CD4-positive, alpha-beta memory T cell (primary cell): Measurements from ENCODE around the gene PARM1. TPM values are rescaled to one million over a fixed set of nuclear protein-coding genes. Genes with fewer than 3 reads are reported as not detected.

Experiments used
- CTCF ChIA-PET: fragments of 350-600 bp; sonication (Branson Sonifier 250); formaldehyde crosslinking; loops from one replicate; lab custom pipeline; 2021; ENCODE audit warnings: inconsistent platforms; ENCODE audit not compliant: partially characterized antibody; lab: Charles Lee
- POLR2A ChIA-PET: fragments of 350-600 bp; sonication (Branson Sonifier 250); formaldehyde crosslinking; loops from one replicate; lab custom pipeline; 2021; ENCODE audit not compliant: partially characterized antibody; lab: Charles Lee
- DNase-seq, 5 donors: peaks; one replicate each; pipeline versions ENCODE4 v3.0.0 to v3.0.0-alpha.2; 2020 to 2022; ENCODE audit warnings: mixed read lengths in 1 of 5
- H3K27ac ChIP-seq: one replicate; pipeline ENCODE4 v1.7.0; 2013; ENCODE audit warnings: low read depth, low read length
- H3K27me3 ChIP-seq: 2 replicates; pipeline ENCODE4 v1.7.0; 2013; ENCODE audit warnings: mild to moderate bottlenecking, low read length, moderate library complexity; ENCODE audit not compliant: insufficient read depth
- H3K36me3 ChIP-seq: 2 replicates; pipeline ENCODE4 v1.7.0; 2013; ENCODE audit warnings: mild to moderate bottlenecking, low read length, moderate library complexity; ENCODE audit not compliant: insufficient read depth
- H3K4me1 ChIP-seq: 2 replicates; pipeline ENCODE4 v1.7.0; 2013; ENCODE audit warnings: mild to moderate bottlenecking, low read length, moderate library complexity; ENCODE audit not compliant: insufficient read depth
- H3K4me3 ChIP-seq, 2 donors: one replicate each; pipeline ENCODE4 v1.7.0; 2013; ENCODE audit warnings: low read length in 2 of 2, mild to moderate bottlenecking in 1 of 2
- H3K9me3 ChIP-seq, 2 donors: one replicate each; pipeline ENCODE4 v1.7.0; 2013; ENCODE audit warnings: low read length in 2 of 2, control low read depth in 1 of 2; ENCODE audit not compliant: control insufficient read depth in 1 of 2
- H3K27ac Mint-ChIP-seq, 7 donors: one replicate each; pipeline ENCODE4 v1.8.0; 2020 to 2021; ENCODE audit warnings: mixed read lengths in 7 of 7, mild to moderate bottlenecking in 6 of 7, inconsistent platforms in 3 of 7, moderate library complexity in 3 of 7
- H3K27me3 Mint-ChIP-seq, 2 donors: one replicate each; pipeline ENCODE4 v1.8.0; 2020 to 2021; ENCODE audit warnings: mixed read lengths in 2 of 2
- H3K36me3 Mint-ChIP-seq, 2 donors: one replicate each; pipeline ENCODE4 v1.8.0; 2020 to 2021; ENCODE audit warnings: mixed read lengths in 2 of 2, inconsistent platforms in 1 of 2, mild to moderate bottlenecking in 1 of 2
- H3K4me1 Mint-ChIP-seq, 4 donors: one replicate each; pipeline ENCODE4 v1.8.0; 2020 to 2021; ENCODE audit warnings: mixed read lengths in 4 of 4, mild to moderate bottlenecking in 1 of 4
- H3K4me3 Mint-ChIP-seq, 8 donors: one replicate each; pipeline ENCODE4 v1.8.0; 2020 to 2021; ENCODE audit warnings: mixed read lengths in 8 of 8, mild to moderate bottlenecking in 7 of 8, moderate library complexity in 6 of 8, inconsistent platforms in 3 of 8
- H3K9me3 Mint-ChIP-seq, 8 donors: one replicate each; pipeline ENCODE4 v1.8.0; 2020 to 2021; ENCODE audit warnings: mixed read lengths in 8 of 8, mild to moderate bottlenecking in 5 of 8, inconsistent platforms in 3 of 8, moderate library complexity in 1 of 8
- intact Hi-C: fragments of 100-400 bp; cut with micrococcal nuclease; formaldehyde crosslinking; loops from one replicate; pipeline ENCODE4 v1.15.1; 2023
- polyA plus RNA-seq, 2 donors: library from polyadenylated mRNA; unstranded; fragments of 300-500 nt; fragmentation: Illumina TruSeq; gene quantifications; one replicate each; pipeline ENCODE4 v1.2.3, GENCODE V29; 2021
- total RNA-seq, 2 experiments: library from RNA; stranded (reverse); gene quantifications; one replicate each; pipeline ENCODE4 v1.2.3, GENCODE V29; 2021

PARM1 gene
- total and polyA plus RNA-seq, 4 experiments from 2014 or later = 0.28 TPM; not detected in 3

DNA sequence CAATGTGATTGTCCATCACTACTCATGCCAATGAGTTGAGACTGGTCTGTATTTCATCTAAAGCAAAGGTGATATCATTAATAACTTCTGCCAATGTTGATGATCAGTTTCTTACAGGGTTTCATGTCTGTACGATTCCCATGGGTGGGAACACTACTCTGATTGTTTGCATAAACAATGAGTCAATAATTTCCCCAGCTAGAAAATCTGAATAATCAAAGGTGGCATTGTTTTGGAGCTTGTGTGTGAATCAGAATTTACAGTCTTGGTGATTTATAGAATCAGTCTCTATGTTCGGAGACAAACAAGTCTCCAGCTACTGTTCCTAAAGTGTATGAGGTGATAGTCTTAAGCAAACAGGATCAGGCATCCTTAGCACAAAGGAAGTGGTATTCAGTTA is 35.5 kb upstream of the PARM1 start:
- no peak overlapping the region for H3K4me3 Mint-ChIP-seq
- H3K4me1 Mint-ChIP-seq = no peaks in the 10 kb centered on the region

GRCh38 chr4:74900862-74901261 is 32.1 kb upstream of the PARM1 start:
- POLR2A ChIA-PET = no interaction called here
- H3K27me3 ChIP-seq = no peaks in the 10 kb centered on the region
- no peak overlapping the region for H3K4me3 Mint-ChIP-seq
- no peak for DNase-seq
- no peak overlapping the region for H3K27ac ChIP-seq
- H3K27ac Mint-ChIP-seq = no peak overlapping the region
- H3K9me3 ChIP-seq = no peaks in the 10 kb centered on the region
- no peak overlapping the region for H3K4me3 ChIP-seq
- H3K9me3 Mint-ChIP-seq = no peaks in the 10 kb centered on the region
- no peaks in the 10 kb centered on the region for H3K36me3 ChIP-seq
- no peaks in the 10 kb centered on the region for H3K4me1 Mint-ChIP-seq
- CTCF ChIA-PET = no interaction called here
- H3K4me1 ChIP-seq = no peaks in the 10 kb centered on the region
- intact Hi-C loops = no loop called here
- peaks cover 0 to 3% of the 10 kb centered on the region in 2 donors for H3K27me3 Mint-ChIP-seq
- H3K36me3 Mint-ChIP-seq = no peaks in the 10 kb centered on the region

More for the DNA sequence above, 35.5 kb upstream of the PARM1 start:
- H3K27me3 Mint-ChIP-seq = no peaks in the 10 kb centered on the region
- DNase-seq = no peak
- intact Hi-C loops = no loop called here
- no peaks in the 10 kb centered on the region for H3K36me3 ChIP-seq
- H3K27ac Mint-ChIP-seq = no peak overlapping the region
- ChIA-PET CTCF (no interaction called here), POLR2A (no interaction called here)
- H3K27ac ChIP-seq = no peak overlapping the region
- no peaks in the 10 kb centered on the region for H3K36me3 Mint-ChIP-seq
- no peaks in the 10 kb centered on the region for H3K4me1 ChIP-seq
- H3K27me3 ChIP-seq = no peaks in the 10 kb centered on the region
- H3K9me3 Mint-ChIP-seq = peaks cover 0 to 2% (median 0%) of the 10 kb centered on the region in 8 donors
- H3K9me3 ChIP-seq = no peaks in the 10 kb centered on the region
- H3K4me3 ChIP-seq = no peak overlapping the region

DNA sequence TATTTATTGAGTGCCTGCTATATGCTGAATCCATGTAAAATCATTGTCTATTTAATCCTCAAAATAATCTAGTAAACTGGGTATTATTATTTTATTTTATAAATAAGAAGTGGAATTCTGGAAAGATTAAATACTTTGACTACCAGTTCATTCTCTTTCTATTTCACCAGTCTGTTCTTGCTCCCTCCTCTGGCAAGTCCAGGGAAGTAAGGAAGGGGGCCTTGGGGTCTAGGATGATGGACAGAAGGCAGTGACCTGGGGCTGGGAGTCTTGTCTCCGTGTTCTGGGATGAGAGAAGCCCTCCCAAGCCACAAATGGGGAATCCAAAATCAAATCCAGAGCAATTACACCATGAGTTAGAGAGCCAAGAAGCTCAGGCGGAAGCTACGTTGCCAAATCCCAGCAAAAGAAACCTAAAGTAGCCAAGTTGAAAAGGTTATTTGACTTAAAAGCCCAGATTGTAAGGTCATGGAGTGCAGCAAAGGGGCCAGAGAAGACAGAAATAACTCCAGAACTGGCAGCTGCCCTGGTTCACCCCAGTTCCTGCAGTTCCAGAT is 28.3 kb upstream of the PARM1 start:
- Histone ChIP-seq H3K27me3 (no peaks in the 10 kb centered on the region), H3K9me3 (no peaks in the 10 kb centered on the region), H3K4me1 (no peaks in the 10 kb centered on the region), H3K4me3 (no peak overlapping the region), H3K27ac (no peak overlapping the region), H3K36me3 (no peaks in the 10 kb centered on the region)
- H3K4me3 Mint-ChIP-seq = no peak overlapping the region
- DNase-seq = no peak
- no peaks in the 10 kb centered on the region for H3K4me1 Mint-ChIP-seq
- POLR2A ChIA-PET = no interaction called here
- no peak overlapping the region for H3K27ac Mint-ChIP-seq
- H3K36me3 Mint-ChIP-seq = no peaks in the 10 kb centered on the region
- peaks cover 0 to 1% (median 0%) of the 10 kb centered on the region in 8 donors for H3K9me3 Mint-ChIP-seq
- H3K27me3 Mint-ChIP-seq = peaks cover 0 to 3% of the 10 kb centered on the region in 2 donors
- CTCF ChIA-PET = no interaction called here
- intact Hi-C loops = no loop called here

DNA sequence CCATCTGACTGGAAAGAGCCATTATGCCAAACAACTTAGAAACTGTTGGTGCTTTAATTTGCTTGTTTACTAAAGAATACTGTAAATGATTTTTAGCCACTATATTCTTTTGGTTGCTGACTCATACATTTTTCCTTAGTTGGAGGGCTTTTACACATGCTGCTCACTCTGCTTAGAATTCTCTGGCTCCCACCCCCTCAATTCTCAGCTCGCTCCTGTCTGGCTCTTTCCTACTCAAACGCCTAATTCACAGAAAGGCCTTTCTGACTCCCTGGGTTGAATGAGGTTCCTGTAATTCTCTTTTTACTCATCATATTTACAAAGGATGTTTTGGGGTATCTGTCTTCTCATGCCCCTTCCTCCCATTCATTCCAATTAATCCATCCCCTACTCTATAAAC is 26.1 kb upstream of the PARM1 start:
- intact Hi-C loops = no loop called here
- H3K36me3 Mint-ChIP-seq = no peaks in the 10 kb centered on the region
- H3K4me1 Mint-ChIP-seq = no peaks in the 10 kb centered on the region

GRCh38 chr4:74919783-74920182 is 13.1 kb upstream of the PARM1 start:
- H3K4me1 Mint-ChIP-seq = no peaks in the 10 kb centered on the region
- no peaks in the 10 kb centered on the region for H3K4me1 ChIP-seq

More for the DNA sequence above, 26.1 kb upstream of the PARM1 start:
- Mint-ChIP-seq H3K27ac (no peak overlapping the region), H3K27me3 (peaks cover 0 to 3% of the 10 kb centered on the region in 2 donors), H3K4me3 (no peak overlapping the region), H3K9me3 (peaks cover 0 to 9% (median 0%) of the 10 kb centered on the region in 8 donors)
- ChIA-PET POLR2A (no interaction called here), CTCF (no interaction called here)
- no peaks in the 10 kb centered on the region for H3K36me3 ChIP-seq
- H3K4me3 ChIP-seq = no peak overlapping the region
- no peaks in the 10 kb centered on the region for H3K27me3 ChIP-seq
- H3K9me3 ChIP-seq = no peaks in the 10 kb centered on the region
- no peak for DNase-seq
- no peaks in the 10 kb centered on the region for H3K4me1 ChIP-seq
- H3K27ac ChIP-seq = no peak overlapping the region

GRCh38 chr4:74920704-74921103 is 12.2 kb upstream of the PARM1 start:
- H3K36me3 ChIP-seq = no peaks in the 10 kb centered on the region
- H3K27ac ChIP-seq = no peak overlapping the region
- H3K9me3 ChIP-seq = no peaks in the 10 kb centered on the region
- no peak for DNase-seq
- Mint-ChIP-seq H3K4me1 (no peaks in the 10 kb centered on the region), H3K9me3 (peaks cover 0 to 2% (median 0%) of the 10 kb centered on the region in 8 donors), H3K36me3 (no peaks in the 10 kb centered on the region), H3K27me3 (peaks cover 0 to 3% of the 10 kb centered on the region in 2 donors), H3K27ac (no peak overlapping the region), H3K4me3 (no peak overlapping the region)
- intact Hi-C loops = no loop called here
- no peaks in the 10 kb centered on the region for H3K27me3 ChIP-seq
- ChIA-PET CTCF (no interaction called here), POLR2A (no interaction called here)
- no peaks in the 10 kb centered on the region for H3K4me1 ChIP-seq
- H3K4me3 ChIP-seq = no peak overlapping the region

More at GRCh38 chr4:74919783-74920182, 13.1 kb upstream of the PARM1 start:
- Histone ChIP-seq H3K27me3 (no peaks in the 10 kb centered on the region), H3K36me3 (no peaks in the 10 kb centered on the region), H3K27ac (no peak overlapping the region), H3K4me3 (no peak overlapping the region), H3K9me3 (no peaks in the 10 kb centered on the region)
- intact Hi-C loops = no loop called here
- CTCF ChIA-PET = no interaction called here
- Mint-ChIP-seq H3K27ac (no peak overlapping the region), H3K36me3 (no peaks in the 10 kb centered on the region), H3K4me3 (no peak overlapping the region), H3K27me3 (peaks cover 0 to 4% of the 10 kb centered on the region in 2 donors), H3K9me3 (peaks cover 0 to 7% (median 0%) of the 10 kb centered on the region in 8 donors)
- DNase-seq = no peak
- POLR2A ChIA-PET = no interaction called here

GRCh38 chr4:74921490-74921889 is 11.4 kb upstream of the PARM1 start:
- intact Hi-C loops = no loop called here
- Histone ChIP-seq H3K9me3 (no peaks in the 10 kb centered on the region), H3K4me3 (no peak overlapping the region), H3K27ac (no peak overlapping the region), H3K27me3 (no peaks in the 10 kb centered on the region), H3K4me1 (no peaks in the 10 kb centered on the region), H3K36me3 (no peaks in the 10 kb centered on the region)
- Mint-ChIP-seq H3K4me1 (no peaks in the 10 kb centered on the region), H3K9me3 (peaks cover 0 to 4% (median 0%) of the 10 kb centered on the region in 8 donors), H3K36me3 (no peaks in the 10 kb centered on the region), H3K4me3 (no peak overlapping the region), H3K27me3 (peaks cover 0 to 3% of the 10 kb centered on the region in 2 donors), H3K27ac (no peak overlapping the region)
- CTCF ChIA-PET = no interaction called here
- no peak for DNase-seq
- POLR2A ChIA-PET = no interaction called here
